SIG-M5 (cell line): ENCODE data around the gene SLC1A3.
"Not testable (repeated sequence)": the region's sequence is repeated elsewhere in the genome, so short reads cannot be mapped to it uniquely, and the experiment has no call there.

ENCODE experiments used
- DNase-seq: peaks from one replicate; lab custom pipeline; 2025; lab: John Stamatoyannopoulos, UW

The SLC1A3 gene

GRCh38 chr5:36630201-36631145 lies 24.1 kb downstream of the SLC1A3 start:
- DNase-seq: no peak

- no peak for DNase-seq
Measured at GRCh38 chr5:36631154-36631553, 24.7 kb downstream of the SLC1A3 start.

- no peak for DNase-seq
Measured at GRCh38 chr5:36631620-36632362, 25.4 kb downstream of the SLC1A3 start.

- no peak for DNase-seq
Measured at GRCh38 chr5:36632363-36632664, 25.9 kb downstream of the SLC1A3 start.

- no peak for DNase-seq
Measured at GRCh38 chr5:36635721-36636390, 29.4 kb downstream of the SLC1A3 start.

- no peak for DNase-seq
Measured at GRCh38 chr5:36637101-36637500, 30.7 kb downstream of the SLC1A3 start.

GRCh38 chr5:36637516-36637915 lies 31.1 kb downstream of the SLC1A3 start:
- no peak for DNase-seq

- DNase-seq: no peak
Measured at GRCh38 chr5:36638056-36638455, 31.6 kb downstream of the SLC1A3 start.

GRCh38 chr5:36640949-36641348 lies 34.5 kb downstream of the SLC1A3 start:
- no peak for DNase-seq

GRCh38 chr5:36641431-36641830 lies 35.0 kb downstream of the SLC1A3 start:
- no peak for DNase-seq

- no peak for DNase-seq
Measured at GRCh38 chr5:36642089-36642488, 35.7 kb downstream of the SLC1A3 start.

GRCh38 chr5:36643162-36643561 lies 36.8 kb downstream of the SLC1A3 start:
- no peak for DNase-seq

GRCh38 chr5:36643841-36644240 lies 37.4 kb downstream of the SLC1A3 start:
- not testable (repeated sequence) for DNase-seq

- DNase-seq: no peak
Measured at GRCh38 chr5:36644727-36645126, 38.3 kb downstream of the SLC1A3 start.

GRCh38 chr5:36646100-36646499 lies 39.7 kb downstream of the SLC1A3 start:
- DNase-seq: no peak

GRCh38 chr5:36646507-36647023 lies 40.2 kb downstream of the SLC1A3 start:
- no peak for DNase-seq

- no peak for DNase-seq
Measured at GRCh38 chr5:36647046-36647445, 40.6 kb downstream of the SLC1A3 start.

- no peak for DNase-seq
Measured at GRCh38 chr5:36648426-36648825, 42.0 kb downstream of the SLC1A3 start.

- no peak for DNase-seq
Measured at GRCh38 chr5:36651761-36652685, 45.6 kb downstream of the SLC1A3 start.

- no peak for DNase-seq
Measured at GRCh38 chr5:36653044-36653705, 46.8 kb downstream of the SLC1A3 start.

GRCh38 chr5:36654564-36654963 lies 48.2 kb downstream of the SLC1A3 start:
- DNase-seq: no peak
